Retinal pigment epithelial cell (primary cell): Measurements from ENCODE around the gene POLR2E.

Experiments
- DNase-seq: peaks from one replicate; pipeline ENCODE4 v3.0.0-alpha.2; 2010; ENCODE audit warnings: low read depth
- H3K4me3 ChIP-seq: 2 replicates; pipeline ENCODE4 v1.5.1; 2011; ENCODE audit warnings: mild to moderate bottlenecking, low read length, control low read depth, moderate library complexity
- CTCF ChIP-seq: conservative IDR thresholded peaks from 2 replicates; pipeline ENCODE4 v1.5.1; 2011; ENCODE audit warnings: low read depth, low read length, control low read depth, inconsistent platforms

Gene POLR2E

DNA sequence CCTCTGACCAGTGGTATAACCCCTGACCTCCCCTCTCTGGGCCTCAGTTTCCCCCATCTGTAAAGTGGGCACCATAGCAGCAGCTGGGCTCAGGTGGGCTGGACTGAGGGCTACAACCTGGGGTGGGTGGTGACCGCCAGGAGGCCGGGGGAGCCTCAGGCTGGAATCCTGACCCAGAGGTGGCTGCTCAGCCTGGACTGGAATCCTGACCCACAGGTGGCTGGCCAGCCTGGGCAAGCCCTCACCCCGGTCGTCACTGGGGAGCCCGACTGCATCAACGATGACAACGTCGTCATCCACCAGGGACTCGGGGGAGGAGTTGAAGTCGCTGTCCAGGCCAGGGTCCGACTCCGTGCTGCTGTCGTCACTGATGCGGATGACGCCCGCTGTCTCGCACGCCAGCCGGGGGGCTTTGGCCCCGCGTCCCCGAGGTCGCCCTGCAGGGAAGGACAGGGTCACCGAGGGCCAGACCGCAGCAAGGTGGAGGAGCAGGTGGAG, 18.9 kb upstream of the POLR2E start:
- no peak for DNase-seq
- H3K4me3 ChIP-seq, result no peak overlapping the region
- TF ChIP-seq CTCF, result no peak

GRCh38 chr19:1113030-1113985, 18.1 kb upstream of the POLR2E start:
- peak; percentile 60 for DNase-seq
- TF ChIP-seq CTCF, result peak; percentile 79
- H3K4me3 ChIP-seq, result no peak overlapping the region

DNA sequence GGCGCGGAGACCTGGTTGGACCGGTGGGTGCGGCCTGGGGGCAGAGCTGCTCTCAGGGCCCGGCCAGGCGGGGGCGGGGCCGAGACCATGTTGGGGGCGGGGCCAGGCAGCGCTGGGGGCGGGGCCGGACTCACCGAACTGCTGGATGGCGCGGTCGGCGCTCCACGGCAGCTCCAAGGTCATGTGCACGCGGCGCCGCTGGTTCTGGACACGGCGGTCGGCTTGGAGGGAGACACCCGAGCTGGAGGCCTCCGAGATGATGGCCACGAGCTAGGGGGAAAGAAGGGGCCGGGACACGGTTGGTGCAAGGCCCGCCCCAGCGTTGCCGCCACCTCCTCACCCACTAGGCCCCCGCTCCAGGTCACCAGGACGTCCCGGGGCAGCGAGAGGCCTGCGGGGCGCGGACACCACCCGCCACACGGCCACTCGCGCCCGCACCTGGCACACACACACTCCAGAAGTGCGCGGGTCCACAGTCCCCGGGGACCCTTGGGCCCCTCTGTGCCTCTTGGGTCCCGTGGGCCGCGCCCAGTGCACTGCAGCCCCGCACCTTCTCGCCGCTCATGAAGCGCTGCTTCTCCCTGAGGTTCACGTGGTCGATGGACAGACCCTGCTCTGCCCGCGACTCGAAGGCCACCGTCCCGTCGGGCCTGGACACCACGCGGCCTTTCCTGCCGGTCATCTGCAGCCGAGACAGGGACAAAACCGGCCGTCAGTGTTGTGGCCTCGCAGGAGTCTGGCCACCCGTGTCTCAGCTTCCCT, 17.3 kb upstream of the POLR2E start:
- DNase-seq, result no peak
- no peak overlapping the region for H3K4me3 ChIP-seq
- TF ChIP-seq CTCF, result no peak

- no peak for DNase-seq
- H3K4me3 ChIP-seq, result no peak overlapping the region
- TF ChIP-seq CTCF, result no peak
Observed at GRCh38 chr19:1111641-1112267, 16.6 kb upstream of the POLR2E start.

- DNase-seq, result no peak
- H3K4me3 ChIP-seq, result no peak overlapping the region
- TF ChIP-seq CTCF, result no peak
Observed at GRCh38 chr19:1110809-1111640, 15.8 kb upstream of the POLR2E start.

DNA sequence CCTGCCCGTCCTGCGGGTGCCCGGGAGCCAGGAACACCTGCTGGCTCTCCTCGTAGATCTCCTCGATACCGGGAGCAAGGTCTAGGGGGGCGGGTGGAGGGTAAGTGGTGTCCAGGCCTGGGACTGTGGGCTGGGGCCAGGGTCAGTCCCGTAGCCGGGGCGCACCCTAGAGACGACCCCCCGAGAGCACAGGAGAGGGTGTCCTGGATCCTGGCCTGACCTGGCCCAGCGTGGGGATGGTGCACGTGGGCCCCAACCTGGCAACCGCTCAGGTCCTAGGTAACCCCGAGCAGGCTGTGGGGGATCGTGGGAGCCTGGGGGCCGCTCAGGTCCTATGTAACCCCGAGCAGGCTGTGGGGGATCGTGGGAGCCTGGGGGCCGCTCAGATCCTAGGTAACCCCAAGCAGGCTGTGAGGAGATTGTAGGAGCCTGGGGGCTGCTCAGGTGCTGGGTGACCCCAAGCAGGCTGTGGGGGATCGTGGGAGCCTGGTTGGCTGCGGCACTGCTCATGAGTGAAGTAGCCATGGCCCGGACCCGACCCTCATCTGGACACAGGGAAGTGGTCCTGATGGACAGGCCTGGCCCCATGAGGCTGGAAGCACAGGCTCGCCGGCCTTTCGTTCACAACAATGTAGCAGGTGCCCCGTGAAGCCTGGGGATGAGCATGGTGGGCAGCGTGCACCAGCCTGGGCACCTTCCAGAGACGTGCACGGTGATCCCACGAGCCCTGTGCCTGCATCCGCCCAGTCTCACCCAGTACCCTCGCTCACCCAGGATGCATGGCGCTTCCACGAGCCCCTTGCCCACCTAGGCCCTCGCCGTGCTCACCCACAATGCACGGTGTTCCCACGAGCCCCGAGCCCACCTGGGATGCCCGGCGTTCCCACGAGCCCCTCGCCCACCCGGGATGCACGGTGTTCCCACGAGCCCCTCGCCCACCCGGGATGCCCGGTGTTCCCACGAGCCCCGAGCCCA, 14.8 kb upstream of the POLR2E start:
- no peak overlapping the region for H3K4me3 ChIP-seq

More for the DNA sequence above, 14.8 kb upstream of the POLR2E start:
- TF ChIP-seq CTCF, result no peak
- no peak for DNase-seq
